Activated gamma-delta T cell treated with Interleukin-2 at 50 U/mL for 16 hours (primary cell): Measurements from ENCODE around the gene MPZL1.
A peak's percentile ranks its signal among the peaks of the same experiment; 100 is the strongest.

Experiments
- DNase-seq: peaks from one replicate; pipeline ENCODE4 v3.0.0-alpha.2; 2020

Gene MPZL1

DNA sequence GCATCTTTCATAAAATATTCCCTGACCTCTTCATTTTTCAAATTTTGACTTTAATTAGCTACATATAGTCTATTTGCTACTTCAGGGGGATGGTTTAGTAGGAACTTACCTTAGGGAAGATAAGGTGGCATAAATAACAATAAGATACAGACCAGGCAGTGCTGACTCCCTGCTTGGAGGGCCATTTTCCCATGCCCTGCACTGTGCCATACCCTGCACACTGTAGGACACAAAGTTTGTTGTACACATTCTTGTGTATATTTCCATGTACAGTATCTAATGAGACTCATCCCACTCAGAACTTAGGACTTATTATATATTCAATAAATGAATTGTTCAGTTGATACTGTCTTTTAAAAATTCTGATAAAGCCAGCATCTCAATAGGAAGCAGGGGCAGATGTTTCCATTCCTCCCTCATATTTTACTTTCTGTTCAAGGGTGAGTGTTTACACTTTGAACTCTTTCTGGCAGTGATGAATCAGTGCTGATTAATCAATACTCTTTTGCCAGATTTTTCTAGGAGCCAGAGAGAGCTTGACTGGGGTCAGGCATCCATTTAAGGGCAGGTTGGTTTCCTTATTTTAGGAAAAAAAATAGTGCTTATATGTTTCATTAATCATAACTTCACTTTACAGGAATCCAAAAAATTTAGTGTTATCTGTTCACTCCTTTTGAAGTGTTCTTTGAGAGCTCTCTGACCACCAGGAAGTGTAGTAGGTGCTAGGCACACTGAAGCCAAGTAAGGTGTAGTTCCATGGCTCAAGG is 30.6 kb downstream of the MPZL1 start:
- no peak for DNase-seq

DNA sequence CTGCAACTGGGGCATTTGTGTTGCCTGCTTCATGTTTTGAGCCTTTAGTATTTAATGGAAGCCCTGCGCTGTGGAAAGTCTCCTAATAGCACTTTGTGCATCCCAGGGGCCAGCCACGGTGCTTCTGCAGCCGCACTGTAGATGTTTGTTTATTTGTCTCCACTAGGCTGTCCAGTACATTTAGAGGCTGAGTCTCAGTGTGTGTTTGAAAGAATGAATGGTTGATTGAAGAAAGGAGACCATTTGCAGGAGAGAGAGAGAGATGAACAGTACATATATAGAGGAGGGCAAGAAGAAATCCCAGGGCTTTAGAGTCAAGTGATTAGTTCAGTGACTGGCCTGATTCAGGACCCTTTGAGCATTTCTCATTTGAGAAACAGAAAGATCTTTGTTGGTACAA is 33.9 kb downstream of the MPZL1 start:
- no peak for DNase-seq

DNA sequence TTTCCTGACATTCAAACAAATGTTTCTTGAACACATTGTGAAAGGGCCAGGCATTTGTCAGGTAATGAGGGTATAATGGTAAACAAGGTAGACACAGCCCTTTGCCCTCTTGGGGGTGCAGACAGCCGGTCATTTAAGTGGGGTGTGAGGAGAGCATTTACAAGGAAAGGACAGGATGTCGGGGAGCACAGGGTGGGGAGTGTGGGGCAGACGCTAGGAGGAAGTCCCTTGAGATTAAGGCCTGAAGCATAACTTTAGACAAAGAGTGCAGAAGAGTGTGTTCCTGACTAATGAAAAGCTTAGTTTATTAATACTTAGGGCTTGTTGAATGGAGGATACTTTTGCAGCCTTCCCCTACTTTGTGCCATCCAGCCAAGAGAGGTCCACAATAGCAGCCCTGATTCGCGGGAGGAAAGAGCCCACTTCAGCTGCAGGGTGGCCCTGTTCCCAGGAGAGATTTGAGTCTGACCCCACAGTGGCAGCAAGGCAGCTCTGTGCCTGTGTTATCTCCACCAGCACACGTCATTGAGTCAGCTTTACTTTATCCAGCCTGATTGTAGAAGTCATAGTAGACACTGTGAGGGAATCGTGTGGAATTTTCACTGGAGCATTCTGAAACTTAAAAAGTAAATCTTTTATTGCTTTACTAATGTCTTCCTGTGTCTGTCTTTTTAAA is 35.1 kb downstream of the MPZL1 start:
- no peak for DNase-seq

DNA sequence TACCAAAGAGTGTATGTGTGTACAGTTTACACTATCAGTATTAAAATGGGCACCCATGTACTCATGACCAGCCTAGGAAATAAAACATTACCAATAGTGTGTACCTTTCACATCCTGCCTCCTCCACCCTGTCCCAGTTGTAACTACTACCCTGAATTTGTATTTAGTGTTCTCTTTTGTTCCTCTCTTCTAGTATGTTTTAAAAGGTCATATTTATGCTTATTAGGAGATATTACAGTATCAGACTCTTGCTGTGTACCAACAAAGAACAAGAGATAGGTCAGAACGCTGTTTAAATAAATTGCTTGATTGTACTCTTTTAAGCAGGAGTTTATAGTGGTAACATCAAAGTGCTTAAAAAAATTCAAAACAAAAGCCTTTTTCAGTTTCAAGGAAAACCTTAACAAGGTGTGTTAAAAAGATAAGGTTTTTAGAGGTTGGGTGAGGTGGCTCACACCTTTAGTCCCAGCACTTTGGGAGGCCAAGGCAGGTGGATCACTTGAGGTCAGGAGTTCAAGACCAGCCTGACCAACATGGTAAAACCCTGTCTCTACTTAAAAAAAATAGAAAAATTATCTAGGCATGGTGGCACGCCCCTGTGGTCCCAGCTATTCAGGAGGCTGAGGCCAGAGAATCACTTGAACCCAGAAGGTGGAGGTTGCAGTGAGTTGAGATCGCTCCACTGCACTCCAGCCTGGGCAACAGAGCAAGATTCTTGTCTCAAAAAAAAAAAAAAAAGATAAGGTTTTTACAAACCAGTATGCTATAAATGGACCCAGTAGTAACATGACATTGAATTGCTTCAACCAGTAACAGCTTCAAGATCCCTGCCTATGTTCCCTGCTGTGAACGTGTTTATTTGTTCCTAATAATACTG is 35.9 kb downstream of the MPZL1 start:
- no peak for DNase-seq

DNA sequence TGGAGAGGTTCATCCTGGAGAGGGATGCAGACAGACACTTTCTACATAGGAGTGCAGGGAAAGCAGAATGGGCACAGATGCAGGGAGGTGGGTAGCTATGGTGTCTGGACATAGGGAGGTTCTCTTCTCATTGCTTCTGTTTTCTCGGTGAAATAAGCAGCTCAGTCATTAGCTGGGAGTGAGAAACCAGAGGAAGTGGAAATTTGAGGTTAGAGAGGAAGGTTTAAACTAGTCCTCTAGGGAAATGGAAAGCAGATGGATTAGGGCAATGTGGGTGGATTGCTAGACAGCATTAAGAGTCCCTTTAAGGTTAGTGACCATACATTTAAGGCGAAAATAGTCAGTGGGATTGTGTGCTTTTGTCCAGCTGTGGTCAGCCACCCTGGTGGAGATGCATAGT is 39.6 kb downstream of the MPZL1 start:
- DNase-seq, result no peak

DNA sequence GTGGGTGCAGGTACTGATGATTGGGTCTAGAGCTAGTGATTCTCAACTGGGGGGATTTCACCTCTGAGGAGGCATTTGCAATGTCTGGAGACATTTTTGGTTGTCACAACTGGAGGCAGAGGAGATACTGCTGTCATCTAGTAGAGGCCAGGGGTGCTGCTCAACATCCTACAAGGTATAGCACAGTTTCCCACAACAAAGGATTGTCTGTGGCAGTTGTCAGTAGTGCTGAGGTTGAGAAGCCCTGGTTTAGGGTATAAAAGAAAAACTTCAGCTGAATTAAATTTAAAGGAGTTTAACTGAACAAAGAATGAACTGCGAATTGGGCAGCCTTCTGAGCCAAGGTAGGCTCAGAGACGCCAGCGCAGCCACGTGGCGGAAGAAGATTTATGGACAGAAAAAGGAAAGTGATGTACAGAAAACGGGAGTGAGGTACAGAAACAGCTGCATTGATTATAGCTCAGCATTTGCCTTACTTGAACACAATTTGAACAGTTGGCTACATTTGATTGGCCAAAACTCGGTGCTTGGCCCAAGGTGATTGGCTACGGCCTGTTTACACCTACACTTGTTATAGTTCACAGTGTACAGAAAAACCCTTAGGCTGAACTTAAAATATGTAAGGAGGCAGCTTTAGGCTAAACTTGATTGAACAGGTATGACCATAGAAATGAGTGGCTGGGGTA is 40.4 kb downstream of the MPZL1 start:
- DNase-seq, result peak; percentile 10

DNA sequence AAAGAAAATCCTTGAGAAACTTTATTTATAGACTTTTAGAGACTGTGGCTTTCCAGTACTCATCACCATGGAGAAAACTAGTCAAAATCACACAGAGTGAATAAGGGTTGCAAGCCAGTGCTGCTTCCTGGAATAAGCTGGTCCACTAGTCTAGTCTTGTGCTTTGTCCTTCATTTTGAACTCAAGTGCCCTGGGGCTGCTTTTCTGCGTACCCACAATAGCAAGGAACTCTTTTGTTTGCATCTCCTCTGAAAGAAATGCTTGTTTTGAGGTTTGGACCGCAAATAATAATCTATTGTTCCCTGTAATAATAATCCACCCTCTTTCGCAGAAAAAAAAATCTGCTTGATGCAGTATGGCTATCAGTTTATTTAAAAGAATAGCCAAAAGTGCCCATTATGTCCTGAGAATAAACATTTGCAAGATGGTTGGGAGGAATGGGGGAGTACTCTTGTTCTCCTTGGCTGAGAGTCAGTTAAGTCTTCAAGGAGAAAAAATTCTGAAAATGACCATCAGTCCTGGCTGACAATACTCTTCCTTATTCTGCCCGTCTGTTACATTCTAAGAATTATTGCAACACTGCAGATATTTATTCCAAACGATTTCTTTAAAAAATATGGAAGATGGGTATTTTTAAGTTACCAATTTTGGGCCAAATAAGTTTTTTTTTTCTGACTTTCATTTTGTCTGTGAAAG is 41.9 kb downstream of the MPZL1 start:
- no peak for DNase-seq

DNA sequence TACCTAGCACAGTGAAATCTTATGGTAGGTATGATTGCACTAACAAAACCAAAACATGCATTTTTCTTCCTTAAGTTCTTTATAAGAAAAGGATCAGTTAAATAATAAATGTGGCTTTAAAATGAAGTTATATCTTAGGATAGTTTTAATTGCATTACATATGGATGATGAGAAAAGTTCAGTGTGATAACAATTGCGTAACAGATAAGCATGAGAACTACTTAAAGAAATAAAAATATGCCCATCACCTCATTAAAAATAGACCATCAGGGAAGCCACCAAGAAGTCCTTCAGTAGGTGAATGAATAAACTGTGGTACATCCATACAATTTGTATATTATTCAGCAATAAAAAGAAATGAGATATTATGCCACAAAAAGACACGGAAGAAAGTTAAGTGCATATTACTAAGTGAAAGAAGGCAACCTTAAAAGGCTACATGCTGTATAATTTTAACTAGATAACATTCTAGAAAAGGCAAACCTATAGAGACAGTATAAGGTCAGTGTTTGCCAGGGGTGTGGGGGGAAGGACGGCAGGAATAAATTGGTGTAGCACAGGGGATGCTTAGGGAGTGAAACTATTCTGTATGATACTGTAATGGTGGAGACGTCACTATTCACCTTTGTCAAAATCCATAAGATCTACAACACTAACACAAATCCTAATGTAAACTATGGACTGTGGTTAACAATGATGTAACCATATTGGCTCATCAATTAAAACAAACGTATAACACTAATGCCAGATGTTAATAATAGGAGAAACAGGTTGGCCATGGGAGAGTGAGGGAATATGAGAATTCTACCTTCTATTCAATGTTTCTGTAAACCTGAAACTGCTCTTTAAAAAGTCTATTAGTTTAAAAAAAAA is 42.9 kb downstream of the MPZL1 start:
- DNase-seq, result no peak

DNA sequence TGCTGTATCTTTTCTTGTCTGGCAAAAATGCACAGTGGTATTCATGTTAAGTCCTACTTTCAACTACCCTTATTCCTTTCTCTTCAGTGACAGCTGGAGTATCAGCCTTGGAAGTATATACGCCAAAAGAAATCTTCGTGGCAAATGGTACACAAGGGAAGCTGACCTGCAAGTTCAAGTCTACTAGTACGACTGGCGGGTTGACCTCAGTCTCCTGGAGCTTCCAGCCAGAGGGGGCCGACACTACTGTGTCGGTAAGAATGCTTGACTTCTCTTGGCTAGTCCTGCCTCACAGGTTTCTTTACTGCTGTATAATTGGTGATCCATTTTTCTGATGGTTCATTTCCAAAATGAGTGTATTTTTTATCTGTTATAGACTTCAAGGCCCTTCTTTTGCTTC is 43.7 kb downstream of the MPZL1 start:
- DNase-seq, result no peak

DNA sequence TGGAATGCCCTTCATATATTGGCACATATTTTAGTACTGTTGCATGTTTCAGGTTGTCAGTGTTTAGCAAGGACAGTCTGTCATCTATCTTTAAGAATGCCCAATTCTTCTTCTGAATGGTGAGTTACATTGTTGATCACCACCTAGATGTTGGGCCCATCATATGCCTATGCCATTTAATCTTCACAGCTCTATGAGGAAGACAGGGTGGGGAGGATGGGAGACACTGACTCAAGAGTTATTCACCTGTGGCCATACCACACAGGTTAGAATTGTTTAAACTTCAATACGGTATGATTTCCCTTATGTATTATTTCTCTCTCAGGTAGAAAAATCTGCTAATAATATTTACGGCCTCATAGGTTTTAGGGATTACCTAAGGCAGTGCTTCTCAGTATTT is 44.8 kb downstream of the MPZL1 start:
- no peak for DNase-seq

DNA sequence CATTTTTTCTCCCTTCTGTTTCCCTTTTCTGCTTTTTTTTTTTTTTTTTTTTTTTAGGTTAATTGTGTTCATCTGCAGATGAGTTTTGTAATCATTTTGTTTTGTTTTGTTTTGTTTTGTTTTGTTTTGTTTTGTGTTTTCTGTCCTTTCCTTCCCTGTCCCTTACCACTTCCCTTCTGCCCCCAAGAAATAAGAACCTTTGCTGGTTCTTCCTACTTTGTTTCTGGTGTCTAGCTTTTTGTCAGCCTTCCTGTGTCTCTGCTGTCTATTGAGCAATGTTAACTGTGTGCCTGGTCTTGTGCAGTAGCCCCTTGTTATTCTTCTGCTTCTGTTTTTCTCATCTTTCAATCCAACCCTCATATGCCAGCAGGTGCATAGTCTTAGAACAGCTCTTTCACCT is 46.0 kb downstream of the MPZL1 start:
- no peak for DNase-seq

DNA sequence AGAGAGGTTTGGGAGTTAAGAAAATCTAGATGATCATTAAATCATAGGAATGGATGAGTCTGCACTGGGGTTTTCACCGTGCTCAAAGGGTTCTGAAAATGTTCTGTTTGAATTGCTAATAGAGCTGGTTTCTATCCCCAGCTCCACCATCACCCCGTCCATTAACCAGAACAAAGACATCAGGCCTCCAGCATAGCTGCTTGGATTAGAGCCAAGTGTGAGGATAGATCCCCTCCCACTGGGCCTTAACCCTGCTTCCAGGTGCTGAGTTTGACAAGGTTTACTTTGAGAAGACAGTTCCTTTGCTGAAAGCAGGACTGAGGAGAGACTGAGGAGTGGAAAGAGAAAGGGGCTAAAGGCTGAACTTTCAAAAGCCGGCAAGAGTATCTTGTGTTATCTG is 48.3 kb downstream of the MPZL1 start:
- DNase-seq, result no peak

DNA sequence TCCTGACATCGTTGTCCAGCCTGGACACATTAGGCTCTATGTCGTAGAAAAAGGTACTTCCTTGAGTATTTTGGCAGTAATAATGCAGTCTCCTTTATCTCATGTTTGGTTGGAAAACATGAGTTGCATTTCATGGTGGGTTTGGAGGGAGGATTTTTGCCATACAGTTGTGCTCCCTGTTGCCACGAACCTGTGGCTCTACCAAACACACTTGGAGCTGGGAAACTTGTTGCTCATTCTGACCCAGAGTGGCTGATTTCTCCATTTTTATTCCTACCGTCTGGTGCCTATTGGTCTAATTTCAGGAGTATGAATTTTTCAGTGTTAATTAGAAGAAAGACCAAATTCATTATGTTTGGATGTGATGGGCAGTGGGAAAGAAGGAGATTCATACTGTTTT is 50.7 kb downstream of the MPZL1 start:
- DNase-seq, result no peak

DNA sequence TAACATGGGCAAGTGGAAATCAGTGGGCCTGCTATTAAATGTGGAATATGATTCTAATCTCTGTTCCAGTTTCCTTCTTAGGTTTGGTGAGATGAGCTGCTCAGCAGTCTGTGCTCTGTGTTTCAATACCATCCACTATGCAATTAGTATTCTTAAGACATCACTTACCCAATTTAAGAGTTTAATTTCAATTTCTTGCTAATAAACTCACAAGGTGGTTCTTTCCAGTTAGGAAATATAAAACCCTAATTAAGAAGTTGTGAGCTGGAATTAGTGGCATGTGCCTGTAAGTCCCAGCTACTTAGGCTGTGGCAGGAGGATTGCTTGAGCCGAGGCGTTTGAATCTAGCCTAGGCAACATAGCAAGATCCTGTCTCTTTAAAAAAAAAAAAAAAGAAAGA is 51.7 kb downstream of the MPZL1 start:
- no peak for DNase-seq

DNA sequence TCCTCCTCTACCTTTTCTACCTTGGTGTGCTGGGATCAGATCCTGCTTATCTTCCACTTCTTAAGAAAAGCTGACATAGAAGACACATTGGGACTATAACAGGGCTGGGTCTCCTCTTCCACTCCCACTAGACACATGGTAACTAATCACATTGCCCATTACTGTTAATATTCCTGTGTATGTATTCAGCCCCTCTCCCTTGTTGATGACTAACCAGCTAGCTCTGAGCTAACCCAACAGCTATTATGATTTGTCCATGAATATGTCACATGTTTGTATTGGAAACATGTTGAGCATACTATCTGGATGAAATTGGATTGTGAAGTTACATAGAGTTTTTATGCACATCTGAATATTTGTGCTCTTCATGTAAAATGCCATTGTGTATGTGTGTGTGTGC is 52.9 kb downstream of the MPZL1 start:
- no peak for DNase-seq

DNA sequence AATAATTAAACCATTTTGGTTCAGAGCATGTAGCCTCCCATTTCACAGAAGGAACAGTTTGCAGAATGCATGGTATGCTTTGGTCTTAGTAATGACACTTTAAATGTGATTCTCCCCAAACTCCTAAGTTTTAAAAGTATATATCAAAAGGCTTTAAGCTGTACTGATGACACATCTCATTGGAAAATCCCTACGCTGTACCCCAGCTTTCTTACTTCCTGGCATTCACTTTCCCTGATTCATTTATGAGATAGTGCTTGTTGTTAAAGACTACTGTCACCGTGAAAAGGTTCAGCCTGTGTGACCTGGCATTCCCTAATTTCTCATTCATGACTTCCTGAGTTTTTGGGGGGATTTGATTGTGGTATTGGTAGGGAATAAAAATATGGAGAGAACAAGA is 53.4 kb downstream of the MPZL1 start:
- no peak for DNase-seq

DNA sequence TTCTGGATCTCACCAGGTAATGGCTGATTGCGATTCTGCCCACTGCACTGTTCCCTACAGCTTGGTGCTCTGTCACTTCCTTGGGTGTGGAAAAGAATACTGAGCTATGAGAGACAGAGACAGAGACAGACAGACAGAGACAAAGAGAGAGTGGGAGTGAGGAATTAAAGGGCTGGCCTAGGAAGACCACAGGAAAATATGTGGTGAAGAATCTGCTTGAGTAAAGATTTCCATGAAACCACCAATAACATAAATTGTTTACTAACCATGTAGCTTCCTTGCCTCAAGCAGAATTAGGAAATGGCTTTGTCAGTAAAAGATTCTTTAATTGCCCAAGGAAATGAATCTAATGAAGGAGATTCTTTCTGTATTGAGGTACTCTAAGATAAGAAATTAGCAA is 54.4 kb downstream of the MPZL1 start:
- no peak for DNase-seq

DNA sequence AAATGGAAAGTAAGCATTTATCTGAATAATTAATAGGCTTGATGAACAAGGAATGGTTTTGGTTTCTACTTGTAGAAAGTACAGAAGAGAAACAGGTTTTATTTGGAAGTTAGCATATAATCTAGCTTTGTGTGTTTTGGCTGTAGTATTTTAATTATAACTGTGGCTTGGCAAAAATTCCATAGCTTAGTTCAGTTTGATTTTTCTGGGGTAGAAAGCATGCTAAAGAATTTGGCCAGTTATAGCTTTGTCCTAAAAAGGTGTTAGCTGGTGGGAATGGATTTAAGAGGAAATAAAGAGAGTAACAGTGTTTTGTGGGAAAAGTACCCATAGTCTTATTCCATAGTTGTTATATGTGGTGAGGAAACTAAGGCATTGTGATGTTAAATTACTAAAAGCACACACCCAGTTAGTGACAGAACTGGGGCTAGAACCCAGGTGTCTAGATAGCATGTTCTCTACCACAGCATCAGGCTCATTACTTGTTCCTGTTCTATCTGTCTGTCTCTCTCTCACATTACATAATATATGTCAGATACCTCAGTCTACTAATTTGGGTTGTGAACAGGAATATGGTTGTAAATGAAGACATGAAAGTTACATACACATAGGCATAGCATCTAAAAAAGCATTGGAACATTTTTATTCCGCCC is 55.0 kb downstream of the MPZL1 start:
- DNase-seq, result no peak

DNA sequence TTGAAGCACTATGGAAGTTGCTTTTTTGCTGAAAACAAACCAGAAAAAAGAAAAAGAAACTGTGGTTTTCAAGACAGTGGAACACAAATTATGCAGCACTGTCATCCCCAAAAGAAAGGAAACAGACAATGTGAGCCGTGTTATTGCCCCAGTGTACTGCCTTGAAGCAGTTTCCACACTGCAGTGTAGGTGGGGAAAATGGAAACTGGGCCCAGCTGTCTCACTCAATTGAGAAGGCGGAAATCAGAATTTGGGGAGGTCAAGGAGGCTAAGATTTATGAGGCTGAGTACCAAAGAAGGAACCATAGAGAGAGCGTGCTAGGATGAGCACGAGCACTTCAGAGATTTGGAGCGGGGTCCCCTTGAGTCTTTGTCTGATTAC is 55.5 kb downstream of the MPZL1 start:
- DNase-seq, result no peak

DNA sequence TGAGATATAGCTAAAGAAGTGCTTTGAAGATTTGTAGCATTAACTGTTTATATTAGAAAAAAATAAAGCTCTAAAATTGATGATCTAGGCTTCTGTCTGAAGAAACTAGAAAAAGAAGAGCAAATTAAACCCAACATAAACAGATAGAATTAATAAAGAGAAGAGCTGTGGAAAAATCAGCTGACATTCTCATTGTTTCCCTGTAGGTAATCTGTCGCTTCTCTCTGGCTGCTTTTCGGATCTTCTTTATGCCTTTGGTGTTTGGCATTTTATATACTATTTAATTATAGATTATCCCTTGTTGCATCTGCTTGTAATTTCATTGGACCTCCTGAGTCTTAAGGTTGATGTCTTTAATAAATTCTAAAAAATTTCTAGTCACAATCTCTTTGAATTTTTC is 59.8 kb downstream of the MPZL1 start:
- DNase-seq, result no peak

DNA sequence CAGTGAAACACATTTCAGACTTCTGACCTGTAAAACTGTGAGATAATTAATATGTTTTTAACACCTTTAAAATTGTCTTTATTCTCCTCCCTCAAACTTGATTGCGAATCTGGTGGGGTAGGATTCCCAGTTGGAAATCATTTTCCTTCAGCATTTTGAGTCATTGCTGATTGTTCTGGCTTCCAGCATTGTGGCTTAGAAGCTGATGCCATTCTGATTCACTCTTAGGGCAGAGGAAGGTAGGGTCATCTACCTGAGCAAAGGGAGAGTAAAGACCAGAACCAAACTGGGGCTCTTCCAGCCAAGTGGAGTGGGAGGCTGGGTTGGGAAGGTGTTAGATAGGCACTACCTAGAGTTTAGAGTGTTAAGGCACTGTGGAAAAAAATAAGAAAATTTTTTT is 61.2 kb downstream of the MPZL1 start:
- DNase-seq, result no peak
